Panc1 (cell line): ENCODE measurements around the gene GTPBP1. TPM values are rescaled to one million over a fixed set of nuclear protein-coding genes. Genes with fewer than 3 reads are reported as not detected.

Source experiments
- ATAC-seq: fragments of 200-7000 bp; cut with Tn5 transposase; 2 replicates; pipeline ENCODE4 v1.9.1; 2020; ENCODE audit warnings: mild to moderate bottlenecking, moderate library complexity
- BruUV-seq: library from RNA; stranded (reverse); fragments of 400-500 nt; replicated peaks from 2 replicates; lab custom pipeline; 2021; lab: Mats Ljungman, UMichigan
- CTCF ChIA-PET: fragments of 300-600 bp; sonication (Branson Sonifier 250); formaldehyde crosslinking; loops from one replicate; lab custom pipeline; 2022; ENCODE audit warnings: antibody characterized with exemption; lab: Charles Lee
- POLR2A ChIA-PET: fragments of 300-600 bp; sonication (Branson Sonifier 250); formaldehyde crosslinking; loops from one replicate; lab custom pipeline; 2022; ENCODE audit warnings: antibody characterized with exemption; lab: Charles Lee
- DNase-seq: peaks from one replicate; pipeline ENCODE4 v3.0.0-alpha.2; 2010; ENCODE audit warnings: low read depth, low spot score
- H3K27ac ChIP-seq: 2 replicates; pipeline ENCODE4 v1.5.1; 2011; ENCODE audit warnings: mild to moderate bottlenecking, low read length, inconsistent platforms
- H3K27me3 ChIP-seq: fragments of 200-500 bp; sonication (Bioruptor generic); 2 replicates; pipeline ENCODE4 v1.6.0; 2014; ENCODE audit warnings: low read length, inconsistent platforms; ENCODE audit not compliant: control insufficient read depth, insufficient read depth
- H3K36me3 ChIP-seq: fragments of 200-500 bp; sonication (Bioruptor generic); 2 replicates; pipeline ENCODE4 v1.5.1; 2014; ENCODE audit warnings: inconsistent platforms, mild to moderate bottlenecking, low read length, moderate library complexity; ENCODE audit not compliant: control insufficient read depth, insufficient read depth
- H3K4me1 ChIP-seq: 2 replicates; pipeline ENCODE4 v1.5.1; 2011; ENCODE audit warnings: inconsistent platforms, mild to moderate bottlenecking, low read length, moderate library complexity; ENCODE audit not compliant: control insufficient read depth, insufficient read depth
- H3K4me3 ChIP-seq, 2 experiments: 2 replicates each; pipeline ENCODE4 v1.5.1; 2011 to 2012; ENCODE audit warnings: low read depth in 2 of 2, low read length in 2 of 2, mild to moderate bottlenecking in 2 of 2, inconsistent platforms in 1 of 2, moderate library complexity in 1 of 2
- H3K9me3 ChIP-seq: fragments of 200-500 bp; sonication (Bioruptor generic); 2 replicates; pipeline ENCODE4 v1.5.1; 2014; ENCODE audit warnings: low read depth, mild to moderate bottlenecking, inconsistent platforms, low read length, moderate library complexity; ENCODE audit not compliant: control insufficient read depth, insufficient read depth
- POLR2AphosphoS5 ChIP-seq: IDR thresholded peaks from 2 replicates; pipeline ENCODE4 v1.6.1; 2012; ENCODE audit warnings: mild to moderate bottlenecking, low read depth, low read length, moderate library complexity
- SIN3A ChIP-seq: IDR thresholded peaks from 2 replicates; pipeline ENCODE4 v1.6.1; 2012; ENCODE audit warnings: low read depth, mild to moderate bottlenecking, low read length, moderate library complexity, borderline replicate concordance; ENCODE audit not compliant: insufficient read depth
- TCF7L2 ChIP-seq: IDR thresholded peaks from 2 replicates; pipeline ENCODE4 v1.6.1; 2011; ENCODE audit warnings: mild to moderate bottlenecking, low read depth, low read length, inconsistent platforms
- in situ Hi-C: cut with HindIII; loops from 2 replicates; pipeline ENCODE4 v1.10.0; 2016; ENCODE audit warnings: low sequenced_read_pairs, low pct_unique_long_range_greater_than_20kb
- intact Hi-C: fragments of 100-400 bp; cut with micrococcal nuclease; formaldehyde crosslinking; loops from one replicate; pipeline ENCODE4 v1.10.0; 2022; ENCODE audit not compliant: unreplicated experiment
- total RNA-seq: library from RNA; stranded (reverse); gene quantifications from one replicate; pipeline ENCODE4 v1.2.1, GENCODE V29; 2021; ENCODE audit not compliant: unreplicated experiment
- TF ChIP-seq, protein P1 (sequence below), 2 experiments: IDR thresholded peaks; 2 replicates each; pipeline ENCODE4 v1.6.1; 2011 to 2012; ENCODE audit warnings: low read depth in 2 of 2, control low read depth in 1 of 2, low read length in 1 of 2, mild to moderate bottlenecking in 1 of 2, moderate library complexity in 1 of 2; ENCODE audit not compliant: insufficient read depth in 1 of 2
- TF ChIP-seq, protein P2 (sequence below): fragments of 450-650 bp; IDR thresholded peaks from 2 replicates; pipeline ENCODE4 v1.5.1; 2017; ENCODE audit warnings: mild to moderate bottlenecking

The GTPBP1 gene
- total RNA-seq, 1 experiment from 2014 or later = 25.5 TPM

DNA sequence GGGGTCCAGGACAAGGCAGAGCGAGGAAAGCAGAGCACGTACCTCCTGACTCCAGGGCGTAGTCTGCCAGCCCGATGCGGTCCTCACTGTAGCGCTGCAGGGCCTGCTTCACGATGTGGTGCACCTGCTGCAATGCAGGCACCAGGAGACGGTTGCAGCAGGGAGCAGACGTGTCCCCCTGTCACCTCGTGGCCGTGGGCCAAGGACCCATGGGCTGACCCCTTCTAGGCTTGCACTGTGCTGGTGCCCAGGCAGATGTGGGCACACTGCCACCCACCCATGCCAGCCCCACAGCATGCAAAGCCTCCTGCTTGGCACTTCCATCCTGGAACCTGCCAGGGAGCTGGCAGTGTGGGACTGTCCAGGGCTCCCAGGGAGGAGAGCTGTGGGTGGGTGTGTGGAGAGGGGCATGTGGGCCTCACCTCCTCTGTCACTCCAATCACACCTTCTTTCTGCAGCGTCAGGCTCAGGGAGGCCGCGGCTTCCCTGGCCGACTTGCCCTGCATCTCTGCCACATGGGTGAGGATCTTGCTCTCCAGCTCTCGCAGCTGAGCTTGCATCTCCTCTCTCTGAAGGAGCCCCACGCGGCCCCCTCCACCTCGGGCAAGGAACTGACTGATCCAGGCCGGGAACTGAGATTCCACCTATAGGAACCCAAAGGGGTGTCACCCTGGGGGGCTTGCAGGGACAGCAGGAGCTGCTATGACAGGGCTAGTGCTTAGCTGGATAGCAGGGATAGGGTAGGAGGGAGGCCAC is 33.7 kb downstream of the GTPBP1 start:
- in situ Hi-C loops (no loop called here), intact Hi-C loops (no loop called here)
- TF ChIP-seq SIN3A = no peak
- TF ChIP-seq, protein P1, sequence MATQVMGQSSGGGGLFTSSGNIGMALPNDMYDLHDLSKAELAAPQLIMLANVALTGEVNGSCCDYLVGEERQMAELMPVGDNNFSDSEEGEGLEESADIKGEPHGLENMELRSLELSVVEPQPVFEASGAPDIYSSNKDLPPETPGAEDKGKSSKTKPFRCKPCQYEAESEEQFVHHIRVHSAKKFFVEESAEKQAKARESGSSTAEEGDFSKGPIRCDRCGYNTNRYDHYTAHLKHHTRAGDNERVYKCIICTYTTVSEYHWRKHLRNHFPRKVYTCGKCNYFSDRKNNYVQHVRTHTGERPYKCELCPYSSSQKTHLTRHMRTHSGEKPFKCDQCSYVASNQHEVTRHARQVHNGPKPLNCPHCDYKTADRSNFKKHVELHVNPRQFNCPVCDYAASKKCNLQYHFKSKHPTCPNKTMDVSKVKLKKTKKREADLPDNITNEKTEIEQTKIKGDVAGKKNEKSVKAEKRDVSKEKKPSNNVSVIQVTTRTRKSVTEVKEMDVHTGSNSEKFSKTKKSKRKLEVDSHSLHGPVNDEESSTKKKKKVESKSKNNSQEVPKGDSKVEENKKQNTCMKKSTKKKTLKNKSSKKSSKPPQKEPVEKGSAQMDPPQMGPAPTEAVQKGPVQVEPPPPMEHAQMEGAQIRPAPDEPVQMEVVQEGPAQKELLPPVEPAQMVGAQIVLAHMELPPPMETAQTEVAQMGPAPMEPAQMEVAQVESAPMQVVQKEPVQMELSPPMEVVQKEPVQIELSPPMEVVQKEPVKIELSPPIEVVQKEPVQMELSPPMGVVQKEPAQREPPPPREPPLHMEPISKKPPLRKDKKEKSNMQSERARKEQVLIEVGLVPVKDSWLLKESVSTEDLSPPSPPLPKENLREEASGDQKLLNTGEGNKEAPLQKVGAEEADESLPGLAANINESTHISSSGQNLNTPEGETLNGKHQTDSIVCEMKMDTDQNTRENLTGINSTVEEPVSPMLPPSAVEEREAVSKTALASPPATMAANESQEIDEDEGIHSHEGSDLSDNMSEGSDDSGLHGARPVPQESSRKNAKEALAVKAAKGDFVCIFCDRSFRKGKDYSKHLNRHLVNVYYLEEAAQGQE (IDR thresholded peaks at IDR 0.05; ENCODE audit: insufficient read depth in 1 of 2, low read depth in 2 of 2, low read length in 1 of 2) = no peak
- TF ChIP-seq, protein P2, sequence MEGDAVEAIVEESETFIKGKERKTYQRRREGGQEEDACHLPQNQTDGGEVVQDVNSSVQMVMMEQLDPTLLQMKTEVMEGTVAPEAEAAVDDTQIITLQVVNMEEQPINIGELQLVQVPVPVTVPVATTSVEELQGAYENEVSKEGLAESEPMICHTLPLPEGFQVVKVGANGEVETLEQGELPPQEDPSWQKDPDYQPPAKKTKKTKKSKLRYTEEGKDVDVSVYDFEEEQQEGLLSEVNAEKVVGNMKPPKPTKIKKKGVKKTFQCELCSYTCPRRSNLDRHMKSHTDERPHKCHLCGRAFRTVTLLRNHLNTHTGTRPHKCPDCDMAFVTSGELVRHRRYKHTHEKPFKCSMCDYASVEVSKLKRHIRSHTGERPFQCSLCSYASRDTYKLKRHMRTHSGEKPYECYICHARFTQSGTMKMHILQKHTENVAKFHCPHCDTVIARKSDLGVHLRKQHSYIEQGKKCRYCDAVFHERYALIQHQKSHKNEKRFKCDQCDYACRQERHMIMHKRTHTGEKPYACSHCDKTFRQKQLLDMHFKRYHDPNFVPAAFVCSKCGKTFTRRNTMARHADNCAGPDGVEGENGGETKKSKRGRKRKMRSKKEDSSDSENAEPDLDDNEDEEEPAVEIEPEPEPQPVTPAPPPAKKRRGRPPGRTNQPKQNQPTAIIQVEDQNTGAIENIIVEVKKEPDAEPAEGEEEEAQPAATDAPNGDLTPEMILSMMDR = no peak
- TF ChIP-seq TCF7L2 = no peak
- no peak for TF ChIP-seq POLR2AphosphoS5
- ChIA-PET POLR2A (no interaction called here), CTCF (no interaction called here)
- H3K4me3 ChIP-seq = no peak overlapping the region
- H3K4me1 ChIP-seq = no peaks in the 10 kb centered on the region
- H3K27ac ChIP-seq = no peak overlapping the region
- H3K27me3 ChIP-seq = no peaks in the 10 kb centered on the region
- ATAC-seq (no peak), DNase-seq (no peak)
- no peaks in the 10 kb centered on the region for H3K36me3 ChIP-seq
- H3K9me3 ChIP-seq = no peaks in the 10 kb centered on the region
- no TSS peak for BruUV-seq

DNA sequence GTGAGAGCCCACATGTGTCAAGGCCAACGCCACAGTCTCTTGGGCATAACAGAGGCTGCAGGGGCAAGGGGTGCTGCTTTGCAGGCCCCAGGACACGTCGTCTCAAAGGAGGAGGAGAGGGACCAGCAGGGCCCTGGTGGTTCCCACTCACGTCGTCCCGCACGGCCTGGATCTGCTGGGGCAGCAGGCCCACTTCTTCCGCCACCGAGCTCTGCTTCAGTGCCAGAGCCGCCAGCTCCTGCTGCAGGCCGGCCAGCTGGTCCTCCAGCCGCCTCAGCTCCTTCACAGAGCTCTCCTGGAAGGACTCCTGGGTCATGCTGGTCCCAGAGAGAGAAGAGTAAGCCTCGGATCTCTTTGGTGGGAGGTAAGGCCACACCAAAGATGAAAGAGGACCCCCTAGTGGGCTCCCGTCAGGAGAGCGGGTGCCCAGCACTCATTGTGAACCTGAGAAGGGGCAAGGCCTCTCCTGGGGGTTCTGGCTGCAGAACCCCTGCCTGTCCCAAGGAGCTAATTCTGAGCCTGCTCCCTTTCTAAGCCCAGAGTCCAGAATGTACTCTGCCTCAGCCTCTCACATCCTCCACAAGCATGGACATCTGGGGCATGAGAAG is 34.5 kb downstream of the GTPBP1 start:
- Histone ChIP-seq H3K4me3 (no peak overlapping the region), H3K36me3 (no peaks in the 10 kb centered on the region), H3K27me3 (no peaks in the 10 kb centered on the region), H3K27ac (no peak overlapping the region), H3K4me1 (no peaks in the 10 kb centered on the region), H3K9me3 (no peaks in the 10 kb centered on the region)
- ChIA-PET POLR2A (interaction anchor here (0.6 kb wide), 1 partner anchor 20 kb away, joined by 6 read pairs; no protein-coding TSS in a partner anchor), CTCF (no interaction called here)
- TF ChIP-seq SIN3A (no peak), TCF7L2 (no peak), POLR2AphosphoS5 (no peak)
- TF ChIP-seq, protein P2 = no peak
- TF ChIP-seq, protein P1 (IDR thresholded peaks at IDR 0.05; ENCODE audit: insufficient read depth in 1 of 2, low read depth in 2 of 2, low read length in 1 of 2) = no peak
- intact Hi-C loops (no loop called here), in situ Hi-C loops (no loop called here)
- no TSS peak for BruUV-seq
- DNase-seq (no peak), ATAC-seq (no peak)
